ENCODE data around the gene FSTL3. TPM values are rescaled to one million over a fixed set of nuclear protein-coding genes. Genes with fewer than 3 reads are reported as not detected.

The FSTL3 gene
- total and polyA plus RNA-seq, 2 of the 8 experiments (the other 6 are each of a cell fraction or from before 2014, with no cell fraction given), result 8.1 to 11.8 TPM

DNA sequence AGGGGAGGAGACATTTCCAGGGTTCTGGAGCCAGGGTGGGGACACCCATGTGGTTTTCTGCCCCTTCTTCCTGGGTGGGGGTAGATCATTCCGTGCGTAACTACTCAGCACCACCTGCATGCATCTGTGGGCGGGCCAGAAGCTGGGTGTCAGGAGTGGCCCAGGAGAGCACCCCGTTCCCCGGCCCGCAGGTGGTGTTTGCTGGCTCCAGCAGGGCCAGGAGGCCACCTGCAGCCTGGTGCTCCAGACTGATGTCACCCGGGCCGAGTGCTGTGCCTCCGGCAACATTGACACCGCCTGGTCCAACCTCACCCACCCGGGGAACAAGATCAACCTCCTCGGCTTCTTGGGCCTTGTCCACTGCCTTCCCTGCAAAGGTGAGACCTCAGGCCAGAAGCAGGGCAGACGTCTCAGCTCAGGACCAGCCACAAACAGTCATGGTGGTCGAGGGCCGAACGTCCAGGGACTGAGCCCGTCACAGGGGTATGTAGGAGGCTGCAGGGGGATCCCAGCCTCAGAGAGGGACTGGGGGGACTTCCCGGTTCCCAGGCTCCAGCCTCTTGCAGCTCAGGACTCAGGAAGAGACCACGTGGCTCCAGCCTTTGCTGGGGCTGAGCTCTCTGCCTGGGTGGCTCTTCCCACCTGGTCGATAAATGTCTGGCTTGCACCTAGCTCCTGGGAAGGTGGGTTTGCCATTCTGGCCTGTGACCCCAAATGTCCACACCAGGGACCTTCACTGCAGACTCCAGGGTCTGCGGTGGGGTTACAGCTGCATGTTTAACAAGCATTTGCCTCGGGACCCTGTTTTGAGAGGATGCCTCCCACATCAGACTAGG is 1.6 kb downstream of the FSTL3 start:
- H3K79me1 ChIP-seq (ENCODE audit: low read depth, low read length), result 0 out of 2 replicates have a peak, but pooled peaks cover 3% of the 10 kb centered on the region
- no peak overlapping the region for H4K91ac ChIP-seq (replicated peaks; ENCODE audit: insufficient read length, low read length)
- ChIA-PET CTCF (ENCODE audit: partially characterized antibody) (interaction anchor here (0.6 to 1.2 kb wide), 5 partner anchors 22 to 179 kb away, joined by 3 to 5 read pairs (median 3); no protein-coding TSS in a partner anchor), POLR2A (ENCODE audit: partially characterized antibody) (no interaction called here)
- H3K56ac ChIP-seq (replicated peaks; ENCODE audit: insufficient read length, low read depth, low read length), result no peak overlapping the region
- DNase-seq (ENCODE audit: low read depth in 1 of 2, low spot score in 2 of 2), result no peak
- H2AK5ac ChIP-seq (ENCODE audit: low read depth, low read length), result no peak overlapping the region
- 81% methylated on average over 18 of the region's 22 CpGs; no CpG with 5 or more reads in 1 of the 2 experiments for WGBS, 2 experiments (ENCODE audit: extremely low coverage in 1 of 2, insufficient coverage in 1 of 2, insufficient read length in 1 of 2, insufficient replicate concordance in 2 of 2, low coverage in 1 of 2, low lambda C conversion rate in 2 of 2, missing lambda C conversion rate in 1 of 2)
- no peak overlapping the region for H3K9ac ChIP-seq (replicated peaks in 1 of 4; ENCODE audit: extremely low read depth in 1 of 4, low read depth in 3 of 4, low read length in 3 of 4)
- peaks cover 0 to 22% (median 10%) of the 10 kb centered on the region in 4 experiments; a peak in 5 of 7 replicates for H3K27me3 ChIP-seq (replicated peaks in 1 of 4; ENCODE audit: control insufficient read depth in 3 of 4, extremely low read depth in 1 of 4, insufficient read depth in 3 of 4, low read length in 3 of 4)
- no peak overlapping the region for H2BK20ac ChIP-seq (ENCODE audit: low read length)
- no peak overlapping the region for H2BK120ac ChIP-seq (replicated peaks; ENCODE audit: low read depth, low read length)
- no peak overlapping the region for H3K23ac ChIP-seq (ENCODE audit: insufficient read length)
- no peaks in the 10 kb centered on the region for H3K79me2 ChIP-seq (ENCODE audit: control insufficient read depth in 1 of 2, insufficient read depth in 2 of 2, low read length in 2 of 2)
- no peaks in the 10 kb centered on the region for H3K9me3 ChIP-seq (ENCODE audit: insufficient read depth in 2 of 2, low read depth in 1 of 2, low read length in 1 of 2)
- no peak overlapping the region for H2BK15ac ChIP-seq (ENCODE audit: low read length)
- H3K14ac ChIP-seq (ENCODE audit: insufficient read length), result no peak overlapping the region
- H3K4me1 ChIP-seq (replicated peaks in 1 of 4; ENCODE audit: control insufficient read depth in 3 of 4, insufficient read depth in 4 of 4, low read length in 3 of 4), result peaks cover 0 to 10% (median 1%) of the 10 kb centered on the region in 4 experiments; a peak in 4 of 7 replicates
- H2BK5ac ChIP-seq (ENCODE audit: low read depth, low read length), result no peak overlapping the region
- no peak overlapping the region for H4K8ac ChIP-seq (ENCODE audit: extremely low read depth, insufficient read depth, low read length)
- H3K4me2 ChIP-seq (ENCODE audit: insufficient read depth in 1 of 2, low read depth in 2 of 2, low read length in 2 of 2), result no peak overlapping the region
- H3K4me3 ChIP-seq (ENCODE audit: extremely low read depth in 1 of 4, insufficient read depth in 2 of 4, low read depth in 3 of 4, low read length in 4 of 4), result no peak overlapping the region
- H3K4ac ChIP-seq (replicated peaks; ENCODE audit: insufficient read length, low read depth, low read length), result no peak overlapping the region
- no peak for FAIRE-seq
- H3K23me2 ChIP-seq (ENCODE audit: low read depth, low read length), result peaks cover 6% of the 10 kb centered on the region; the same call in 1 of the 2 replicates
- no peak overlapping the region for H2BK12ac ChIP-seq (ENCODE audit: low read depth, low read length)
- H3K36me3 ChIP-seq (ENCODE audit: control insufficient read depth in 2 of 4, insufficient read depth in 4 of 4, low read length in 3 of 4), result no peaks in the 10 kb centered on the region
- no peak overlapping the region for H2AFZ ChIP-seq (ENCODE audit: low read length)
- no peak overlapping the region for H3K18ac ChIP-seq (ENCODE audit: extremely low read depth, low read length)
- no peak overlapping the region for H4K5ac ChIP-seq (ENCODE audit: insufficient read length, low read depth, low read length)
- peaks cover 0 to 7% of the 10 kb centered on the region in 2 experiments for H4K20me1 ChIP-seq (replicated peaks in 1 of 2; ENCODE audit: control insufficient read depth in 1 of 2, insufficient read depth in 2 of 2, low read length in 2 of 2)
- no peak overlapping the region for H3K27ac ChIP-seq (ENCODE audit: low read depth, low read length)
- no peak for TF ChIP-seq GABPA (IDR thresholded peaks at IDR 0.05; ENCODE audit: borderline replicate concordance, insufficient read depth, low read length)
- TF ChIP-seq CEBPB (IDR thresholded peaks at IDR 0.05; ENCODE audit: low read depth, low read length), result no peak
- TF ChIP-seq, protein P1, sequence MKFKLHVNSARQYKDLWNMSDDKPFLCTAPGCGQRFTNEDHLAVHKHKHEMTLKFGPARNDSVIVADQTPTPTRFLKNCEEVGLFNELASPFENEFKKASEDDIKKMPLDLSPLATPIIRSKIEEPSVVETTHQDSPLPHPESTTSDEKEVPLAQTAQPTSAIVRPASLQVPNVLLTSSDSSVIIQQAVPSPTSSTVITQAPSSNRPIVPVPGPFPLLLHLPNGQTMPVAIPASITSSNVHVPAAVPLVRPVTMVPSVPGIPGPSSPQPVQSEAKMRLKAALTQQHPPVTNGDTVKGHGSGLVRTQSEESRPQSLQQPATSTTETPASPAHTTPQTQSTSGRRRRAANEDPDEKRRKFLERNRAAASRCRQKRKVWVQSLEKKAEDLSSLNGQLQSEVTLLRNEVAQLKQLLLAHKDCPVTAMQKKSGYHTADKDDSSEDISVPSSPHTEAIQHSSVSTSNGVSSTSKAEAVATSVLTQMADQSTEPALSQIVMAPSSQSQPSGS (IDR thresholded peaks at IDR 0.05; ENCODE audit: low read length), result no peak
- TF ChIP-seq CHD2 (IDR thresholded peaks at IDR 0.05; ENCODE audit: low read length), result no peak
- TF ChIP-seq ASH2L (IDR thresholded peaks at IDR 0.05; ENCODE audit: low read length), result no peak
- no peak for TF ChIP-seq EZH2 (IDR thresholded peaks at IDR 0.05; ENCODE audit: low read depth, low read length, severe bottlenecking)
- TF ChIP-seq SIX5 (IDR thresholded peaks at IDR 0.05; ENCODE audit: low read depth, low read length), result no peak
- TF ChIP-seq, protein P2, sequence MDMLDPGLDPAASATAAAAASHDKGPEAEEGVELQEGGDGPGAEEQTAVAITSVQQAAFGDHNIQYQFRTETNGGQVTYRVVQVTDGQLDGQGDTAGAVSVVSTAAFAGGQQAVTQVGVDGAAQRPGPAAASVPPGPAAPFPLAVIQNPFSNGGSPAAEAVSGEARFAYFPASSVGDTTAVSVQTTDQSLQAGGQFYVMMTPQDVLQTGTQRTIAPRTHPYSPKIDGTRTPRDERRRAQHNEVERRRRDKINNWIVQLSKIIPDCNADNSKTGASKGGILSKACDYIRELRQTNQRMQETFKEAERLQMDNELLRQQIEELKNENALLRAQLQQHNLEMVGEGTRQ (IDR thresholded peaks at IDR 0.05; ENCODE audit: low read length), result no peak
- TF ChIP-seq CTBP2 (IDR thresholded peaks at IDR 0.05; ENCODE audit: borderline replicate concordance, insufficient read depth, insufficient read length, low read length), result no peak
